Bronchial epithelial cell (primary cell): ENCODE results near the gene NXPE4. TPM values are rescaled to one million over a fixed set of nuclear protein-coding genes. Genes with fewer than 3 reads are reported as not detected.
"Not testable (repeated sequence)": the region's sequence is repeated elsewhere in the genome, so short reads cannot be mapped to it uniquely, and the experiment has no call there.

Experiments
- DNase-seq: peaks from one replicate; pipeline ENCODE4 v3.0.0-alpha.2; 2010; ENCODE audit warnings: low read depth
- FAIRE-seq: peaks from 2 replicates; lab custom pipeline; 2011; peaks lifted over from hg19 to GRCh38; lab: Jason Lieb, UNC
- H3K27me3 ChIP-seq: 2 replicates; pipeline ENCODE4 v1.5.1; 2011; ENCODE audit warnings: low read length; ENCODE audit not compliant: control insufficient read depth, insufficient read depth
- H3K36me3 ChIP-seq: 2 replicates; pipeline ENCODE4 v1.5.1; 2011; ENCODE audit warnings: low read length; ENCODE audit not compliant: control insufficient read depth, insufficient read depth
- H3K4me3 ChIP-seq: 2 replicates; pipeline ENCODE4 v1.5.1; 2011; ENCODE audit warnings: mild to moderate bottlenecking, low read depth, low read length, control low read depth
- CTCF ChIP-seq: IDR thresholded peaks from 2 replicates; pipeline ENCODE4 v1.5.1; 2011; ENCODE audit warnings: mild to moderate bottlenecking, moderate library complexity, low read length, control low read depth, inconsistent platforms; ENCODE audit not compliant: insufficient read depth, severe bottlenecking
- total RNA-seq: library from RNA; depleted of rRNA; stranded (reverse); fragments of >200 nt; gene quantifications from 2 replicates; pipeline ENCODE4 v1.2.1, GENCODE V29; 2014

NXPE4 gene
- total RNA-seq = not detected in 2 replicates

GRCh38 chr11:114595571-114595970, at the start of gene NXPE4:
TSS of gene NXPE4 (minus strand) at chr11:114595786. CDS start at chr11:114594759, 1,027 bp downstream.
- FAIRE-seq (no peak), DNase-seq (no peak)
- Histone ChIP-seq H3K4me3 (no peak within 1 kb of the TSS), H3K27me3 (no peaks in the 10 kb centered on the region), H3K36me3 (no peaks in the 10 kb centered on the region)
- TF ChIP-seq CTCF = no peak

DNA sequence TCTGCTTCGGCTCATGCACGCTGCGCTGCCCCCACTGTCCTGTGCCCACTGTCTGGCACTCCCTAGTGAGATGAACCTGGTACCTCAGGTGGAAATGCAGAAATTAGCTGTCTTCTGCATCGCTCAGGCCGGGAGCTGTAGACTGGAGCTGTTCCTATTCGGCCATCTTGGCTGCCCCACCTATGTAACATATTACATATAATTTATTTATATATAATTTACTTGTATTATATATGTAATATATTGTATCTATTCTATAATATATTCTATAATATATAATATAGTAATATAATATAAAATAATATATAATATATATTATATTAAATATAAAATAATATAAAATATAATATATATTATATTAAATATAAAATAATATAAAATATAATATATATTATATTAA, 43.9 kb upstream of the NXPE4 start:
- H3K27me3 ChIP-seq, H3K4me3 ChIP-seq, FAIRE-seq, DNase-seq, H3K36me3 ChIP-seq: not testable (repeated sequence)

DNA sequence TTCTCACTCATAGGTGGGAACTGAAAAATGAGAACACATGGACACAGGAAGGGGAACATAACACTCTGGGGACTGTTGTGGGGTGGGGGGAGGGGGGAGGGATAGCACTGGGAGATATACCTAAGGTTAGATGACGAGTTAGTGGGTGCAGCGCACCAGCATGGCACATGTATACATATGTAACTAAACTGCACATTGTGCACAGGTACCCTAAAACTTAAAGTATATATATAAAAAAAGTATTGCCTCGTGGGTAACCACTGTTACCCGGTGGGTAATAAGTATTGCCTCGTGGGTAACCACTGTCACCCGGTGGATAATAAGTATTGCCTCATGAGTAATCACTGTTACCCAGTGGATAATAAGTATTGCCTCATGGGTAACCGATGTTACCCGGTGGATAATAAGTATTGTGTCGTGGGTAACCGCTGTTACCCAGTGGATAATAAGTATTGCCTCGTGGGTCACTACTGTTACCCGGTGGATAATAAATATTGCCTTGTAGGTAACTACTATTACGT, 35.9 kb upstream of the NXPE4 start:
- not testable (repeated sequence) for H3K4me3 ChIP-seq, DNase-seq, FAIRE-seq, H3K27me3 ChIP-seq, H3K36me3 ChIP-seq

- Histone ChIP-seq H3K27me3 (no peaks in the 10 kb centered on the region), H3K4me3 (no peak overlapping the region), H3K36me3 (no peaks in the 10 kb centered on the region)
- DNase-seq = no peak
- FAIRE-seq = no peak
- no peak for TF ChIP-seq CTCF
These were observed 29.7 kb upstream of the NXPE4 start for GRCh38 chr11:114625294-114625693.

DNA sequence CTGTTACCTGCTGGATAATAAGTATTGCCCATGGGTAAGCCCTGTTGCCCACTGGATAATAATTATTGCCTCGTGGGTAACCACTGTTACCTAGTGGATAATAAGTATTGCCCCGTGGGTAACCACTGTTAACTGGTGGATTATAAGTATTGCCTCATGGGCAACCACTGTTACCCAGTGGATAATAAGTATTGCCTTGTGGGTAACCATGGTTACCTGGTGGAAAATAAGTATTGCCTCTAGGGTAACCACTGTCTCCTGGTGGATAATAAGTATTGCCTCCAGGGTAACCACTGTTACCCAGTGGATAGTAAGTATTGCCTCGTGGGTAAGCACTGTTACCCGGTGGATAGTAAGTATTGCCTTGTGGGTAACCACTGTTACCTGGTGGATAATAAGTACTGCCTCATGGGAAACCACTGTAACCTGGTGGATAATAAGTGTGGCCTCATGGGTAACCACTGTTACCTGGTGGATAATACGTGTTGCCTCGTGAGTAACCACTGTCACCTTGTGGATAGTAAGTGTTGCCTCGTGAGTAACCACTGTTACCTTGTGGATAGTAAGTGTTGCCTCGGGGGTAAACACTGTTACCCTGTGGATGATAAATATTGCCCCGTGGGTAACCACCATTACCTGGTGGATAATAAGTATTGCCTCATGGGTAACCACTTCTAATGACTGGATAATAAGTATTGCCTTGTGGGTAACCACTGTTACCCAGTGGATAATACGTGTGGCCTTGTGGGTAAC, 29.0 kb upstream of the NXPE4 start:
- no peak for FAIRE-seq

GRCh38 chr11:114623720-114624119, 28.1 kb upstream of the NXPE4 start:
- no peak for FAIRE-seq
- no peak for TF ChIP-seq CTCF
- no peak overlapping the region for H3K4me3 ChIP-seq

More for the DNA sequence above, 29.0 kb upstream of the NXPE4 start:
- TF ChIP-seq CTCF = no peak
- Histone ChIP-seq H3K4me3 (no peak overlapping the region), H3K27me3 (no peaks in the 10 kb centered on the region), H3K36me3 (no peaks in the 10 kb centered on the region)
- DNase-seq = no peak

More at GRCh38 chr11:114623720-114624119, 28.1 kb upstream of the NXPE4 start:
- H3K27me3 ChIP-seq = no peaks in the 10 kb centered on the region
- H3K36me3 ChIP-seq = no peaks in the 10 kb centered on the region
- DNase-seq = no peak
